GM20000 (cell line): ENCODE results near the gene DNAH10.

ENCODE experiments used
- DNase-seq: peaks from one replicate; pipeline ENCODE4 v3.0.0; 2012; ENCODE audit warnings: low spot score
- TF ChIP-seq, protein P1 (sequence below): IDR thresholded peaks from 2 replicates; pipeline ENCODE4 v1.5.1; 2012; ENCODE audit warnings: mild to moderate bottlenecking, control low read depth; ENCODE audit errors: extremely low read depth, missing control alignments

The DNAH10 gene

GRCh38 chr12:123948401-123948795 is 186.3 kb downstream of the DNAH10 start:
- DNase-seq: no peak
- TF ChIP-seq, protein P1, sequence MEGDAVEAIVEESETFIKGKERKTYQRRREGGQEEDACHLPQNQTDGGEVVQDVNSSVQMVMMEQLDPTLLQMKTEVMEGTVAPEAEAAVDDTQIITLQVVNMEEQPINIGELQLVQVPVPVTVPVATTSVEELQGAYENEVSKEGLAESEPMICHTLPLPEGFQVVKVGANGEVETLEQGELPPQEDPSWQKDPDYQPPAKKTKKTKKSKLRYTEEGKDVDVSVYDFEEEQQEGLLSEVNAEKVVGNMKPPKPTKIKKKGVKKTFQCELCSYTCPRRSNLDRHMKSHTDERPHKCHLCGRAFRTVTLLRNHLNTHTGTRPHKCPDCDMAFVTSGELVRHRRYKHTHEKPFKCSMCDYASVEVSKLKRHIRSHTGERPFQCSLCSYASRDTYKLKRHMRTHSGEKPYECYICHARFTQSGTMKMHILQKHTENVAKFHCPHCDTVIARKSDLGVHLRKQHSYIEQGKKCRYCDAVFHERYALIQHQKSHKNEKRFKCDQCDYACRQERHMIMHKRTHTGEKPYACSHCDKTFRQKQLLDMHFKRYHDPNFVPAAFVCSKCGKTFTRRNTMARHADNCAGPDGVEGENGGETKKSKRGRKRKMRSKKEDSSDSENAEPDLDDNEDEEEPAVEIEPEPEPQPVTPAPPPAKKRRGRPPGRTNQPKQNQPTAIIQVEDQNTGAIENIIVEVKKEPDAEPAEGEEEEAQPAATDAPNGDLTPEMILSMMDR: no peak

DNA sequence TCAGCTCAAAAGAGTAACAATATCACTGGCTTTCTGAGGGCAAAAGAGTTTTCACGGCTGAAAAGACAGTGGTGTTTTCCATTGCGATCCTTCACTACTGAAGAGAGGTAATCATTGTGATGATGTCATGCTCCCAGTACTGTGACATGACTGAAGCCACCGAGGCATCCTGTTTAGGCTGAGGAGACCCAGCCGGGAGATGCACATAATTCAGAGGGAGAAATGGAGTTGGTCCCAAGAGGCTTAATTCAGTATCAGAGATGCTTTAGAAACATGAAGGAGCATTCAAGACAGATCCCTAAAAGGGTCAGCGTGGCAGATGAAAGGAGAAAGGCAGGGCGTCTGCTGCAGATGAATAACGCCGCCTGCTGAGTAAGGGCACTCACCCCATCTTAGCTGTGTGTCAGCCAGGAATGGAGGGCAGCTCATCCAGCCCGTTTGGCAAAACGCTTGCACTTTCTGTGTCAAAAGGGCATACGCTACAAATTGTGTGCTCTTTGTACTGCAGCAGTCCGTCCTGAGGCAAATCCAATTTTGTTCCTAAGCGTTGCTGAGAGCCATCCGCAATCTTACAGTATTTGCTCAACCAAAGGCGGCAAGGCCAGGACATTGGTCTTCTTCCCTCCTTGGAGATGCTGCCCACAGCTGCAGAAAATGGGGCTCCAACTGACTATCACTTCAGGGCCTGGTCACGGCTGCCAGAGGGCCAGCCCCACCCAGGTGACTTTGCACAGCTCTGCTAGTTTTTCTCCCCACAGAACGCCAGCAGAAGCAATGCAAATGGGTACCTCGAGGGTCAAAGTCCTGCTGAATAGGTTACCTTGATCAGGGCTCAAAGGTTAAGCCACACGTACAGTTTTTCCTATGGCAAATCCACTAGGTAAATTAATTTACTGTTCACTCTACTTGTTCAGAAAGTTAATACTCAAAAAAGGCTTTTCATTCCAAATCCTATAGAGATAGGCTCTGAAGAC is 187.0 kb downstream of the DNAH10 start:
- DNase-seq: no peak
- TF ChIP-seq, protein P1: no peak

DNA sequence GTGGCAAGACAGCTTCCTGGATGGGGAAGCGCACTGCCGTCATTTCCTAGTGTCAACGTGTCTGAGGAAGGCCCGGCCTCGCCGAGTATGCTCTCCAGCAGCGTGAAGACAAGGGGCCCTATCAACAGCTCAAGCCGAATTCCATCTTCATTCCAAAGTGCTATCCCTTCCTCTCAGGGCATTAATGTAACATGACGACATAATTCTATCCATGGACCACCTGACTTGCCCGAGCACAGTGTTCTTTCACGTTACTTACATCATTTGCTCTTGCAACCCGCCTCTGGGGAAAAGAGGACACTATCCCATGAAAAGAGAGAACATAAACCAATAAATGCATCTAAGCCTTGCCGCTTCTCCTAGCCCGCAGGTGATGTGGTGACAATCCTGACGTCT is 187.7 kb downstream of the DNAH10 start:
- DNase-seq: no peak
- TF ChIP-seq, protein P1: no peak

DNA sequence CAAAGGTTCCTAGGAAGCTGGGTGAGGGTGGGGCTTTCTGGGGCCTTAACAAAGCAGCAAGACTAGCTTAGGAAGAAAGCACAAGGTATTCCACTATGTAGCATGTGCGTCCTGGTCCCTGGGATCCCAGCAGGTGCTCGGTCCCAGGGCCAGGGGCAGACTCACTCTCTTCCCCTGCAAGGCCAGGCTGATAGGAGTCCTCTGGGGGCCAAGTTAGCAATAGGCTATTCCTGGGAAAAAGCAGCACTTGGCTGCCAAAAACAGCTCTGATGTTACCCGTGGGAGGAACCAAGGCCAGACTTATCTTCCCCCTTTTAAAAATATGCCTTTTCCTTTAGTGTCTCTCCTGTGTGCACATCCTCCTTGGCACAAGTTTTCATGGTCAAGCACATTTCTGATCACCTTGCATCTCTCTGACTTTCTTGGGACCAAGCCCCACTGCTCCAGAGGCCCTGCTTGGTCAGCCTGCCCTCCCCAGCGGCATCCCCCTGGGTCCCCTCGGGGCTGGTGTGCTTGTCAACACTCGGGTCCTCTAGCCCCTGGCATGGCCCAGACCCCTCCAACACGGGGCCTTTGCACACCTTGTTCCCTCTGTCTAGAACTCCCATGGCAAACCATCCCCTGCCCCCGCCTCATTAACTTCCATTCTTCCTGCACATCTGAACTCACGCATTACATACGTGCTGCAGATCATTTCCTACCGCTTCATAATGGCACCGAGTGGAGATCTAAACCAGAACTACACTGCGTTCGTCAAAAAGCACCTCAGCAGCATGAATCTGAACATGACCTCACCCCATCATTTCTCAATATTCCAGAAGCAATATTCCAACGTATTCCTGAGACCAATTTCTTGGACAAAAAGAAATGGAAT is 188.6 kb downstream of the DNAH10 start:
- no peak for DNase-seq
- TF ChIP-seq, protein P1: no peak

- TF ChIP-seq, protein P1: no peak
Measured at GRCh38 chr12:123951467-123951866, 189.4 kb downstream of the DNAH10 start.

DNA sequence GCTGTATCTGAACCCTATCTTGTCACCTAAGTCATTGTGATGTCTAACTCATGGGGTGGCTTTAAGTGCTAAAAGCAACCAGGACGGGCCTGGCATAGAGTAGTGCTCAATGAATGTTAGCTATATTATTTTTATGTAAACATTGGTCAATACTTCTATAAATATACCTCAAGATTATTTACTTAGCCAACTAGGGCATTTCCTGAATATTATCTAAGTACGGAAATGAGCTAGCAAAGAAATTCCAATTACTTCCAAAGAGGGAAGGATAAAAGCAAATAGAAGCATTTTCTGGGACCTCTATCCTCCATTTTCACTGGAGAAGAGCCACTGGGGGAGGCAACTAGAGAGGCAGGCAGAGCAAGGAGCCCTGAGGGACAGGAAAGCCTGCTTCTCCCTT is 189.9 kb downstream of the DNAH10 start:
- TF ChIP-seq, protein P1: no peak
- no peak for DNase-seq

More at GRCh38 chr12:123951467-123951866, 189.4 kb downstream of the DNAH10 start:
- no peak for DNase-seq
